HG03159 (cell line): ENCODE results near the gene APBA2.

ENCODE experiments used
- ATAC-seq: cut with Tn5 transposase; IDR thresholded peaks from one replicate; pipeline ENCODE4 v1.9.1; 2021; ENCODE audit warnings: mild to moderate bottlenecking, moderate library complexity; ENCODE audit not compliant: unreplicated experiment

The APBA2 gene

GRCh38 chr15:28914046-28914445 is 28.3 kb downstream of the APBA2 start:
- no peak for ATAC-seq

GRCh38 chr15:28914483-28915023 is 28.8 kb downstream of the APBA2 start:
- no peak for ATAC-seq

- ATAC-seq, result no peak
Measured at GRCh38 chr15:28915041-28915810, 29.5 kb downstream of the APBA2 start.

- no peak for ATAC-seq
Measured at GRCh38 chr15:28915935-28916334, 30.2 kb downstream of the APBA2 start.

- no peak for ATAC-seq
Measured at GRCh38 chr15:28917791-28918140, 32.0 kb downstream of the APBA2 start.

- ATAC-seq, result no peak
Measured at GRCh38 chr15:28918141-28918983, 32.6 kb downstream of the APBA2 start.

- no peak for ATAC-seq
Measured at GRCh38 chr15:28919201-28919635, 33.4 kb downstream of the APBA2 start.

- ATAC-seq, result no peak
Measured at GRCh38 chr15:28919679-28920655, 34.2 kb downstream of the APBA2 start.

GRCh38 chr15:28920781-28921331 is 35.1 kb downstream of the APBA2 start:
- ATAC-seq, result no peak

GRCh38 chr15:28921336-28921735 is 35.6 kb downstream of the APBA2 start:
- no peak for ATAC-seq

GRCh38 chr15:28921919-28922706 is 36.3 kb downstream of the APBA2 start:
- no peak for ATAC-seq

- ATAC-seq, result no peak
Measured at GRCh38 chr15:28922707-28923012, 36.9 kb downstream of the APBA2 start.

GRCh38 chr15:28923726-28924280 is 38.0 kb downstream of the APBA2 start:
- ATAC-seq, result no peak

- no peak for ATAC-seq
Measured at GRCh38 chr15:28927043-28927442, 41.3 kb downstream of the APBA2 start.

GRCh38 chr15:28929200-28929599 is 43.4 kb downstream of the APBA2 start:
- no peak for ATAC-seq

- no peak for ATAC-seq
Measured at GRCh38 chr15:28930011-28930410, 44.2 kb downstream of the APBA2 start.

GRCh38 chr15:28930476-28931291 is 44.9 kb downstream of the APBA2 start:
- no peak for ATAC-seq

GRCh38 chr15:28931828-28932227 is 46.1 kb downstream of the APBA2 start:
- no peak for ATAC-seq

- no peak for ATAC-seq
Measured at GRCh38 chr15:28932361-28932760, 46.6 kb downstream of the APBA2 start.
